ENCODE measurements around the gene RBM4B.

DNA sequence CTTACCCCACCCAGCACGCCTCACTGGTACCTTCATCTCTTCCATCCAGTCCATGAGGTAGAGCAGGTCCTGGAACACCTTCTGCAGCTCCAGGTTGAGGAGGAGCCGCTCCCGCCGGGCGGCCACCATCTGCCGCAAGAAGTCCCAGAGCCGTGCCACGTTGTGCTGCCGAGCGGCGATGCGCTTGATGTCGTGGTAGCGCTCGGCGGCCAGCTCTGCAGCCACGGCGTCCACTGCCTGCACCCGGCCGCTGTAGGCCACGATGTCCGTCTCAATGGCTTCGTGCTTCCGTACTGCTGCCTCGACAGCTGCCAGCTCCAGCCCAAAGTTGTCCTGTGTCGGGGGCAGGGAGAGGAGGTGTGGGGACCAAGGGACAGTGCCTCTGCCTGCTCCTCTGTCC is 29.8 kb upstream of the RBM4B start:
- TF ChIP-seq, protein P1, sequence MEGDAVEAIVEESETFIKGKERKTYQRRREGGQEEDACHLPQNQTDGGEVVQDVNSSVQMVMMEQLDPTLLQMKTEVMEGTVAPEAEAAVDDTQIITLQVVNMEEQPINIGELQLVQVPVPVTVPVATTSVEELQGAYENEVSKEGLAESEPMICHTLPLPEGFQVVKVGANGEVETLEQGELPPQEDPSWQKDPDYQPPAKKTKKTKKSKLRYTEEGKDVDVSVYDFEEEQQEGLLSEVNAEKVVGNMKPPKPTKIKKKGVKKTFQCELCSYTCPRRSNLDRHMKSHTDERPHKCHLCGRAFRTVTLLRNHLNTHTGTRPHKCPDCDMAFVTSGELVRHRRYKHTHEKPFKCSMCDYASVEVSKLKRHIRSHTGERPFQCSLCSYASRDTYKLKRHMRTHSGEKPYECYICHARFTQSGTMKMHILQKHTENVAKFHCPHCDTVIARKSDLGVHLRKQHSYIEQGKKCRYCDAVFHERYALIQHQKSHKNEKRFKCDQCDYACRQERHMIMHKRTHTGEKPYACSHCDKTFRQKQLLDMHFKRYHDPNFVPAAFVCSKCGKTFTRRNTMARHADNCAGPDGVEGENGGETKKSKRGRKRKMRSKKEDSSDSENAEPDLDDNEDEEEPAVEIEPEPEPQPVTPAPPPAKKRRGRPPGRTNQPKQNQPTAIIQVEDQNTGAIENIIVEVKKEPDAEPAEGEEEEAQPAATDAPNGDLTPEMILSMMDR (conservative IDR thresholded peaks at IDR 0.05; ENCODE audit: low read length), result no peak
- TF ChIP-seq EZH2phosphoT487 (IDR thresholded peaks at IDR 0.05; ENCODE audit: borderline replicate concordance), result no peak

All from Loucy (cell line).